ENCODE measurements around the gene CRX.
"Not testable (repeated sequence)": the region's sequence is repeated elsewhere in the genome, so short reads cannot be mapped to it uniquely, and the experiment has no call there.

Gene CRX

GRCh38 chr19:47860602-47861297 is 39.0 kb downstream of the CRX start:
- DNase-seq, result no peak

- DNase-seq, result no peak
Measured at GRCh38 chr19:47861630-47862029, 39.9 kb downstream of the CRX start.

GRCh38 chr19:47863514-47863936 is 41.8 kb downstream of the CRX start:
- DNase-seq, result peak; percentile 36 to 73

- DNase-seq, result no peak
Measured at GRCh38 chr19:47865166-47865565, 43.4 kb downstream of the CRX start.

GRCh38 chr19:47878906-47879305 is 57.2 kb downstream of the CRX start:
- no peak for DNase-seq

- DNase-seq, result not testable (repeated sequence)
Measured at GRCh38 chr19:47879385-47879784, 57.6 kb downstream of the CRX start.

- no peak for DNase-seq
Measured at GRCh38 chr19:47881757-47882156, 60.0 kb downstream of the CRX start.

- DNase-seq, result no peak
Measured at GRCh38 chr19:47882890-47883289, 61.2 kb downstream of the CRX start.

GRCh38 chr19:47885067-47885463 is 63.3 kb downstream of the CRX start:
- no peak for DNase-seq

GRCh38 chr19:47886010-47886559 is 64.3 kb downstream of the CRX start, which contains the start of gene SULT2A1:
SULT2A1 (minus strand) TSS chr19:47886315; CDS start chr19:47886257, 58 bp downstream.
- no peak for DNase-seq

GRCh38 chr19:47890865-47891621 is 69.3 kb downstream of the CRX start:
- no peak for DNase-seq

- DNase-seq, result no peak
Measured at GRCh38 chr19:47891622-47891922, 69.8 kb downstream of the CRX start.

- no peak for DNase-seq
Measured at GRCh38 chr19:47891923-47892666, 70.4 kb downstream of the CRX start.

Data from NCI-H2081 (cell line).